ENCODE measurements around the gene COA8. TPM values are rescaled to one million over a fixed set of nuclear protein-coding genes. Genes with fewer than 3 reads are reported as not detected.

COA8 gene
- polyA plus RNA-seq, 1 donor from 2014 or later = 169 TPM

- Histone ChIP-seq H3K36me3 (ENCODE audit: insufficient read depth, low read length) (no peaks in the 10 kb centered on the region), H4K20me1 (ENCODE audit: insufficient read depth) (no peaks in the 10 kb centered on the region), H3K27ac (ENCODE audit: low read length) (no peak overlapping the region), H2AFZ (ENCODE audit: low read depth, low read length) (no peak overlapping the region), H3K4me2 (ENCODE audit: low read length) (no peak overlapping the region), H3K9me3 (ENCODE audit: low read length) (no peaks in the 10 kb centered on the region), H3K4me3 (ENCODE audit: low read length) (no peak overlapping the region), H3K9me2 (ENCODE audit: insufficient read depth, low read length) (no peaks in the 10 kb centered on the region), H3K27me3 (ENCODE audit: insufficient read depth, low read depth, low read length) (no peaks in the 10 kb centered on the region), H3F3A (ENCODE audit: insufficient read depth, low read length, poor library complexity, severe bottlenecking) (no peaks in the 10 kb centered on the region), H3K79me2 (replicated peaks; ENCODE audit: insufficient read depth, low read length) (no peaks in the 10 kb centered on the region), H3K9ac (ENCODE audit: low read length) (no peak overlapping the region)
- no peak for TF ChIP-seq POLR2AphosphoS5 (IDR thresholded peaks at IDR 0.05)
- TF ChIP-seq SMC3 (conservative IDR thresholded peaks at IDR 0.05; ENCODE audit: poor library complexity) = no peak
- no peak for TF ChIP-seq TAF1 (IDR thresholded peaks at IDR 0.05; ENCODE audit: low read depth)
- TF ChIP-seq REST (IDR thresholded peaks at IDR 0.05; ENCODE audit: borderline replicate concordance) = no peak
- no peak for TF ChIP-seq EZH2 (IDR thresholded peaks at IDR 0.05; ENCODE audit: borderline replicate concordance, insufficient read depth, low read length, poor library complexity, severe bottlenecking)
These were observed 59.1 kb downstream of the COA8 start for GRCh38 chr14:103621860-103622259.

- TF ChIP-seq MXI1 (conservative IDR thresholded peaks at IDR 0.05; ENCODE audit: poor library complexity, severe bottlenecking) (no peak), RAD21 (conservative IDR thresholded peaks at IDR 0.05) (no peak), REST (IDR thresholded peaks at IDR 0.05; ENCODE audit: borderline replicate concordance) (no peak)
- Histone ChIP-seq H3K27ac (ENCODE audit: low read length) (no peak overlapping the region), H4K20me1 (ENCODE audit: insufficient read depth) (no peaks in the 10 kb centered on the region)
These were observed 60.5 kb downstream of the COA8 start for GRCh38 chr14:103623308-103623707.

More at GRCh38 chr14:103623308-103623707, 60.5 kb downstream of the COA8 start:
- H3K4me2 ChIP-seq (ENCODE audit: low read length) = no peak overlapping the region
- H2AFZ ChIP-seq (ENCODE audit: low read depth, low read length) = no peak overlapping the region
- no peaks in the 10 kb centered on the region for H3K9me2 ChIP-seq (ENCODE audit: insufficient read depth, low read length)
- H3F3A ChIP-seq (ENCODE audit: insufficient read depth, low read length, poor library complexity, severe bottlenecking) = no peaks in the 10 kb centered on the region
- no peak overlapping the region for H3K4me3 ChIP-seq (ENCODE audit: low read length)
- no peak overlapping the region for H3K9ac ChIP-seq (ENCODE audit: low read length)
- H3K36me3 ChIP-seq (ENCODE audit: insufficient read depth, low read length) = no peaks in the 10 kb centered on the region
- no peaks in the 10 kb centered on the region for H3K27me3 ChIP-seq (ENCODE audit: insufficient read depth, low read depth, low read length)
- H3K9me3 ChIP-seq (ENCODE audit: low read length) = no peaks in the 10 kb centered on the region
- H3K79me2 ChIP-seq (replicated peaks; ENCODE audit: insufficient read depth, low read length) = peaks cover 1% of the 10 kb centered on the region
